Memory B cell (primary cell): ENCODE results near the gene TFF3.

ENCODE experiments used
- ATAC-seq: fragments of 150-1000 bp; cut with Tn5 transposase; 2 replicates; pipeline ENCODE4 v1.10.0; 2021; ENCODE audit warnings: low read depth, mild to moderate bottlenecking, moderate library complexity
- DNase-seq, 2 donors: peaks; one replicate each; pipeline ENCODE4 v3.0.0; 2022; ENCODE audit warnings: low spot score in 2 of 2
- H3K27ac Mint-ChIP-seq: one replicate; pipeline ENCODE4 v1.8.0; 2022; ENCODE audit warnings: mild to moderate bottlenecking, moderate library complexity, mixed read lengths
- H3K27me3 Mint-ChIP-seq: one replicate; pipeline ENCODE4 v1.8.0; 2022; ENCODE audit warnings: mixed read lengths
- H3K36me3 Mint-ChIP-seq: one replicate; pipeline ENCODE4 v1.8.0; 2022; ENCODE audit warnings: mild to moderate bottlenecking, mixed read lengths
- H3K4me1 Mint-ChIP-seq: one replicate; pipeline ENCODE4 v1.8.0; 2022; ENCODE audit warnings: mixed read lengths
- H3K4me3 Mint-ChIP-seq: one replicate; pipeline ENCODE4 v1.8.0; 2022; ENCODE audit warnings: mild to moderate bottlenecking, moderate library complexity, mixed read lengths
- H3K9me3 Mint-ChIP-seq: one replicate; pipeline ENCODE4 v1.8.0; 2022; ENCODE audit warnings: mixed read lengths

Gene TFF3

GRCh38 chr21:42351626-42352440 is 36.6 kb upstream of the TFF3 start:
- peaks cover 14% of the 10 kb centered on the region for H3K9me3 Mint-ChIP-seq
- ATAC-seq (no peak), DNase-seq (no peak)
- peaks cover 5% of the 10 kb centered on the region for H3K4me1 Mint-ChIP-seq
- H3K27me3 Mint-ChIP-seq, result peaks cover 24% of the 10 kb centered on the region
- H3K36me3 Mint-ChIP-seq, result peaks cover 10% of the 10 kb centered on the region
- no peak overlapping the region for H3K27ac Mint-ChIP-seq
- no peak overlapping the region for H3K4me3 Mint-ChIP-seq

DNA sequence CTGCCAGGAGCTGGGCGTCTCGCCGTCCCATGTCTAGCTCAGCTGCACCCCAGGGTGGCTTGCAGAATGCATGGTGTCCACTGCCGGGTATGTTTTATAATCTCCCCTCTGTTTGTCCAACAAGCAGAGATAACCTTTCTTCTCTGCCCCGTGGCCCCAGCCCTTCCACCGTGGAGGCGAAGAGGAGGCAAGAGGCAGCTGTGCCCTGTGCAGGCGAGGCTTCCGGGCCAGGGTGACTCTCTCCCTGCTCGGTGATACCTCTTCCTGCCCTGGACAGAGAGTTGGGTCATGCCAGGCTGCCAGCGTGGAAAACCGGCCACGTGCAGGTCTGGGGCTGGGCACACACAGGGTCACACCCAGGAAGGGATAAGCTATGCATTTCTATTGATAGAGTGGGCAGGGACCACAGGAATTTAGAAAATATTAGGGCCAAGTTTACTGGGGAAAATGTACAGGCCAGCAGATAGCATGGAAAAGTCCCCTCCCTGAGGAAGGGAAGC is 35.8 kb upstream of the TFF3 start, which contains the start of gene TFF2:
TFF2 (minus strand) TSS at position 68 of the 500 bp plus-strand sequence; CDS start at position 31, 37 bp downstream.
- Mint-ChIP-seq H3K4me1 (peaks cover 5% of the 10 kb centered on the region), H3K27me3 (peaks cover 23% of the 10 kb centered on the region), H3K4me3 (no peak within 1 kb of the TSS), H3K9me3 (peaks cover 14% of the 10 kb centered on the region), H3K36me3 (peaks cover 10% of the 10 kb centered on the region), H3K27ac (no peak within 1 kb of the TSS)
- DNase-seq, result no peak
- ATAC-seq, result no peak

GRCh38 chr21:42350318-42350910 is 35.2 kb upstream of the TFF3 start:
- peaks cover 5% of the 10 kb centered on the region for H3K4me1 Mint-ChIP-seq
- H3K27ac Mint-ChIP-seq, result no peak overlapping the region
- ATAC-seq (no peak), DNase-seq (no peak)
- H3K36me3 Mint-ChIP-seq, result peaks cover 10% of the 10 kb centered on the region
- H3K4me3 Mint-ChIP-seq, result no peak overlapping the region
- H3K27me3 Mint-ChIP-seq, result peaks cover 23% of the 10 kb centered on the region
- peaks cover 14% of the 10 kb centered on the region for H3K9me3 Mint-ChIP-seq

DNA sequence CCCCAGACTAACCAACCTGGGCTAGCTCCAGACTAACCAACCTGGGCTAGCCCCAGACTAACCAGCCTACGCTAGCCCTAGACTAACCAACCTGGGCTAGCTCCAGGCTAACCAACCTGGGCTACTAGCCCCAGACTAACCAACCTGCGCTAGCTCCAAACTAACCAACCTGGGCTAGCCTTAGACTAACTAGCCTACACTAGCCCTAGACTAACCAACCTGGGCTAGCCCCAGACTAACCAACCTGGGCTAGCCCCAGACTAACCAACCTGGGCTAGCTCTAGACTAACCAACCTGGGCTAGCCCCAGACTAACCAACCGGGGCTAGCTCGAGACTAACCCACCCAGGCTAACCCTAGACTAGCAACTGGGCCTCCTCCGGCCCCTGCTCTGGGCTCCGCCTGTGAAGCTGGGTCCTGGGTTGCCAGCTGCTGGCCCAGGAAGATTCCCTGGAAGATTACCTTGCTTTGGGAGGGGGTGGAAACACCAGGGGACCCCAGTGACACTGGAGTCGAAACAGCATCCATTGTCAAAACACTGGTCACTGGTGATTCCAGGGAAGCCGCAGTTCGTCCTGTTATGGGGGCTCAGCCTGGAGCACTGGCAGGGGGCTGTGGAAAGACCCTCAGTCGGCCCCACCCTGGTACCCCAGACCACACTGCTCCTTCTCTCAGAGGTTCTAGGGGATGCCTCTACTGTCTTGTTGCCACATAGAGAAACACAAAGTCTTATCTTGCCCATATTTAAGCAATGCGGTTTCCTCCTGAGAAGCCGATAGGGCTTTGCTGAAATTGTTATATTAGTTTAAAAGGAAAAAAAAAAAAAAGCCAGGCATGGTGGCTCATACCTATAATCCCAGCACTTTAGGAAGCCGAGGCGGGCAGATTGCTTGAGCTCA is 34.5 kb upstream of the TFF3 start:
- Mint-ChIP-seq H3K4me3 (no peak overlapping the region), H3K27ac (no peak overlapping the region), H3K4me1 (peaks cover 5% of the 10 kb centered on the region), H3K27me3 (peaks cover 21% of the 10 kb centered on the region), H3K36me3 (peaks cover 9% of the 10 kb centered on the region), H3K9me3 (peaks cover 11% of the 10 kb centered on the region)
- ATAC-seq (no peak), DNase-seq (no peak)

DNA sequence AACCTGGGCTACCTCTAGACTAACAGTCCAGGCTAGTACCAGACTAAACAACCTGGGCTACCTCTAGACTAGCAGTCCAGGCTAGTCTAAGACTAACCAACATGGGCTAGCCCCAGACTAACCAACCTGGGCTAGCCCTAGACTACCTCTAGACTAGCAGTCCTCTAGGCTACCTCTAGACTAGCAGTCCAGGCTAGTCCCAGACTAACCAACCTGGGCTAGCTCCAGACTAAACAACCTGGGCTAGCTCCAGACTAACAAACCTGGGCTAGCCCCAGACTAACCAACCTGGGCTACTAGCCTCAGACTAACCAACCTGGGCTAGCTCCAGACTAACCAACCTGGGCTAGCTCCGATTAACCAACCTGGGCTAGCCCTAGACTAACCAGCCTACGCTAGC is 33.6 kb upstream of the TFF3 start:
- H3K27ac Mint-ChIP-seq, result no peak overlapping the region
- peaks cover 5% of the 10 kb centered on the region for H3K36me3 Mint-ChIP-seq
- no peak for ATAC-seq
- H3K27me3 Mint-ChIP-seq, result peaks cover 16% of the 10 kb centered on the region
- peaks cover 7% of the 10 kb centered on the region for H3K9me3 Mint-ChIP-seq
- DNase-seq, result no peak
- peaks cover 5% of the 10 kb centered on the region for H3K4me1 Mint-ChIP-seq
- H3K4me3 Mint-ChIP-seq, result no peak overlapping the region

- Mint-ChIP-seq H3K27ac (no peak overlapping the region), H3K27me3 (peaks cover 9% of the 10 kb centered on the region), H3K4me3 (no peak overlapping the region), H3K36me3 (no peaks in the 10 kb centered on the region), H3K4me1 (no peaks in the 10 kb centered on the region), H3K9me3 (no peaks in the 10 kb centered on the region)
- DNase-seq, result no peak
- ATAC-seq, result no peak
Measured at GRCh38 chr21:42347601-42348327, 32.6 kb upstream of the TFF3 start.

GRCh38 chr21:42346866-42347600 is 31.8 kb upstream of the TFF3 start:
- no peak for ATAC-seq
- no peaks in the 10 kb centered on the region for H3K4me1 Mint-ChIP-seq
- H3K9me3 Mint-ChIP-seq, result no peaks in the 10 kb centered on the region
- H3K27ac Mint-ChIP-seq, result no peak overlapping the region
- no peak for DNase-seq
- H3K27me3 Mint-ChIP-seq, result peaks cover 5% of the 10 kb centered on the region
- no peaks in the 10 kb centered on the region for H3K36me3 Mint-ChIP-seq
- no peak overlapping the region for H3K4me3 Mint-ChIP-seq

- Mint-ChIP-seq H3K27ac (no peak overlapping the region), H3K27me3 (peaks cover 5% of the 10 kb centered on the region), H3K4me1 (no peaks in the 10 kb centered on the region), H3K4me3 (no peak overlapping the region), H3K9me3 (no peaks in the 10 kb centered on the region), H3K36me3 (no peaks in the 10 kb centered on the region)
- ATAC-seq (no peak), DNase-seq (no peak)
Measured at GRCh38 chr21:42346441-42346840, 31.2 kb upstream of the TFF3 start.

DNA sequence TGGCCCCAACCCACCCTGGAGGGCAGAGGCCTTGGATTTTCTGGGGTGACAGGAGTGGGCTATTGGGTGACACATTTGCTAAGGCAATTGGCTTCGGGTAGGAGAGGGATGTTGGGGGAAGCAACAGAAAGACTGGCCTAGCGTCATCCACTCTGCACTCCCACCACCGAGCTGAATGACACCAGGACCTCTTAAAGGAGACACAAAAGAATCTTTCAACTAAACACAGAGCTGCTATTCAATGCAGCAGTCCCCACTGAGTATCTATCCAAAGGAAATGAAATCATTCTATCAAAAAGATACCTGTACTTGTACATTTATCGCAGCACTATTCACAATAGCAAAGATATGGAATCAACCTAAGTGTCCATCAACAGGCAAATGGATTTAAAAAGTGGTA is 29.4 kb upstream of the TFF3 start:
- no peak for DNase-seq
- no peak overlapping the region for H3K27ac Mint-ChIP-seq
- no peaks in the 10 kb centered on the region for H3K36me3 Mint-ChIP-seq
- no peaks in the 10 kb centered on the region for H3K4me1 Mint-ChIP-seq
- H3K4me3 Mint-ChIP-seq, result no peak overlapping the region
- H3K9me3 Mint-ChIP-seq, result no peaks in the 10 kb centered on the region
- H3K27me3 Mint-ChIP-seq, result peaks cover 4% of the 10 kb centered on the region
- no peak for ATAC-seq

DNA sequence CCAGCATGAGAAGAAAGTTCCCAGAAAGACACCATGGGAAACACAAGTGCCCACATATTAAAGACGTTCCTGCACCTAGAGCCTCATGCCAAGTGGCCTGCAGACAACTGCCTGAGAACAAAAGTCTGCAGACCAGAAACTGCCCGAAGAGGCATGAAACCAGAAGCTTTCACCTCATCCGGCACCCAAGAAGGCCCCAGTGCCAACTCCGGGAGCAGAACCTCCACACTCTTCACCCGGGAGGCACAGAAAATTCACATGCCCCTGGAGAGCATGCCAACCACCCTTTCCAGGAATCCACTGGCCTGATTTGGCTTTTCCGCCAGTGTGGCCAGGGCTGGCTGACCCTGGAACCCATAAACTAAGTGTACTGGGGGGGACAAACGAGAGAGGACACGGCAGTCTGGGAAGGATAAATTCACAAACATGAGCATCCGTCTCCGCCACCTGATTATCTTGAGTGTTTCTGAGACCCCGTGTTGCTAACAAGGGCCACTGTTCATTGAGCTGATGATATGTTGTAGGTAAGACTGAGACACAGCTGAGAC is 28.8 kb upstream of the TFF3 start:
- H3K9me3 Mint-ChIP-seq, result no peaks in the 10 kb centered on the region
- DNase-seq (no peak), ATAC-seq (no peak)
- H3K36me3 Mint-ChIP-seq, result no peaks in the 10 kb centered on the region
- H3K27ac Mint-ChIP-seq, result no peak overlapping the region
- peaks cover 4% of the 10 kb centered on the region for H3K27me3 Mint-ChIP-seq
- no peaks in the 10 kb centered on the region for H3K4me1 Mint-ChIP-seq
- H3K4me3 Mint-ChIP-seq, result no peak overlapping the region

DNA sequence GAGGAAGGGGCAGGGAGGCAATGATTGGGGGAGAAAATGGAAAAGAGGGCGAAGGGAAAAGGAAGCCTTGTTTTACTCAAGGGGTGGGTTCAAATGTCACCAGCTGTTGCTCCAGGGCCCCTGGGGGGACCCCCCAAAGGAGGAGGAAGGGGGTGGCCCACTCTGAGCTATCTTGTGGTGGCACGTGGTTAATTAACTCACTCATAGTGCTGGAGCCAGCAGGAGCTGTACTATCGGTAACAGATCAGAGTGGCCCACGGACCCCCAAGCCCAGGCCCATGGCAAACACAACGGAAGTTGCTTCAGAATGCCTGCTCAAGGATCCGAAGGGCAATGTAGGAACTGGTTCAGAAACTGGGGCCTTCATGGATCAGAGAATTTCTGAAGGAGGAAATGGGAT is 28.3 kb upstream of the TFF3 start:
- H3K4me1 Mint-ChIP-seq, result no peaks in the 10 kb centered on the region
- no peak overlapping the region for H3K4me3 Mint-ChIP-seq
- no peaks in the 10 kb centered on the region for H3K36me3 Mint-ChIP-seq
- peaks cover 4% of the 10 kb centered on the region for H3K27me3 Mint-ChIP-seq
- no peak overlapping the region for H3K27ac Mint-ChIP-seq
- DNase-seq, result no peak
- H3K9me3 Mint-ChIP-seq, result no peaks in the 10 kb centered on the region
- no peak for ATAC-seq

GRCh38 chr21:42343101-42343500 is 27.9 kb upstream of the TFF3 start:
- DNase-seq, result no peak
- H3K27me3 Mint-ChIP-seq, result peaks cover 4% of the 10 kb centered on the region
- H3K4me1 Mint-ChIP-seq, result peaks cover under 1% of the 10 kb centered on the region
- no peak overlapping the region for H3K27ac Mint-ChIP-seq
- no peaks in the 10 kb centered on the region for H3K9me3 Mint-ChIP-seq
- H3K36me3 Mint-ChIP-seq, result no peaks in the 10 kb centered on the region
- ATAC-seq, result no peak
- no peak overlapping the region for H3K4me3 Mint-ChIP-seq
